Stimulated activated CD8-positive, alpha-beta memory T cell treated with anti-CD3 and anti-CD28 coated beads, Interleukin-4, amount 100 ng/mL, for 1 hour (primary cell): ENCODE results near the gene HNF1A.
"Not testable (repeated sequence)": the region's sequence is repeated elsewhere in the genome, so short reads cannot be mapped to it uniquely, and the experiment has no call there.

Experiments used
- DNase-seq, 2 donors: peaks; one replicate each; pipeline ENCODE4 v3.0.0-alpha.2; 2020; ENCODE audit warnings: low read depth in 2 of 2, low spot score in 1 of 2

Gene HNF1A

GRCh38 chr12:120978296-120979219 lies at the start of gene HNF1A:
HNF1A (plus strand) TSS chr12:120978543; CDS start chr12:120978769, 226 bp downstream.
- no peak for DNase-seq

GRCh38 chr12:120928864-120929652 lies 49.3 kb upstream of the HNF1A start:
- DNase-seq: no peak

GRCh38 chr12:120930032-120930431 lies 48.3 kb upstream of the HNF1A start:
- DNase-seq: no peak

- DNase-seq: no peak
These were observed 46.3 kb upstream of the HNF1A start for GRCh38 chr12:120932058-120932457.

GRCh38 chr12:120932956-120933526 lies 45.3 kb upstream of the HNF1A start:
- DNase-seq: no peak

GRCh38 chr12:120933786-120934185 lies 44.6 kb upstream of the HNF1A start:
- DNase-seq: no peak

GRCh38 chr12:120936197-120936596 lies 42.1 kb upstream of the HNF1A start:
- no peak for DNase-seq

- no peak for DNase-seq
These were observed 39.8 kb upstream of the HNF1A start for GRCh38 chr12:120938496-120938895.

GRCh38 chr12:120939523-120939922 lies 38.8 kb upstream of the HNF1A start:
- no peak for DNase-seq

GRCh38 chr12:120940006-120940405 lies 38.3 kb upstream of the HNF1A start:
- DNase-seq: no peak

- DNase-seq: no peak
These were observed 37.5 kb upstream of the HNF1A start for GRCh38 chr12:120940799-120941198.

- no peak for DNase-seq
These were observed 36.9 kb upstream of the HNF1A start for GRCh38 chr12:120941412-120941811.

GRCh38 chr12:120941846-120942405 lies 36.4 kb upstream of the HNF1A start:
- no peak for DNase-seq

GRCh38 chr12:120943482-120943881 lies 34.9 kb upstream of the HNF1A start:
- DNase-seq: no peak

GRCh38 chr12:120944645-120945217 lies 33.6 kb upstream of the HNF1A start:
- DNase-seq: peak; percentile 36 to 41

GRCh38 chr12:120945516-120945915 lies 32.8 kb upstream of the HNF1A start:
- not testable (repeated sequence) for DNase-seq

- DNase-seq: not testable (repeated sequence)
These were observed 28.0 kb upstream of the HNF1A start for GRCh38 chr12:120950260-120950799.

- DNase-seq: no peak
These were observed 27.5 kb upstream of the HNF1A start for GRCh38 chr12:120950807-120951206.

GRCh38 chr12:120955232-120955631 lies 23.1 kb upstream of the HNF1A start:
- no peak for DNase-seq

- DNase-seq: no peak
These were observed 21.6 kb upstream of the HNF1A start for GRCh38 chr12:120956579-120957300.
